Activated CD8-positive, alpha-beta memory T cell treated with anti-CD3 and anti-CD28 coated beads, Interleukin-2, amount 50 U/mL, for 1 hour (primary cell): Measurements from ENCODE around the gene FYN.

Experiments used
- DNase-seq: peaks from one replicate; pipeline ENCODE4 v3.0.0-alpha.2; 2020; ENCODE audit errors: extremely low read depth

The FYN gene

GRCh38 chr6:111880181-111880888, 7.1 kb upstream of the FYN start:
- DNase-seq, result no peak

DNA sequence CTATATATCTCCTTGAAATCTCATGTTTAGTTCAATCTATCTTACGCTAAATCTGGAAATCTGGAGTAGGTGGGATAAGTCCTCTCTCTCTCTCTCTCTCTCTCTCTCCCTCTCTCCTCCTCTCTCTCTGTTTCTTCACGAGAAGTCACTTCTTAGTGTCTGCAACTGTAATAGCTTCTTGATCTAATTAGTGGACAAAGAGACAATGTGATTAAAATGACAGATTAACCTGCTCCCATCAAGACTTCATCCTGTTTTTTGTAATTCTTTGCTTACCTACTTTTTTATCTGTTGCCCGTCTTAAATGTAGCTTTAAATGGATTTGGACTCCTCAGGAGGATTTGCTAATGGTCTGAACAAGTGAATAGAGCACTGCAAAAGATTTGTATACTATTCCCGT, 2.5 kb upstream of the FYN start:
- DNase-seq, result no peak

DNA sequence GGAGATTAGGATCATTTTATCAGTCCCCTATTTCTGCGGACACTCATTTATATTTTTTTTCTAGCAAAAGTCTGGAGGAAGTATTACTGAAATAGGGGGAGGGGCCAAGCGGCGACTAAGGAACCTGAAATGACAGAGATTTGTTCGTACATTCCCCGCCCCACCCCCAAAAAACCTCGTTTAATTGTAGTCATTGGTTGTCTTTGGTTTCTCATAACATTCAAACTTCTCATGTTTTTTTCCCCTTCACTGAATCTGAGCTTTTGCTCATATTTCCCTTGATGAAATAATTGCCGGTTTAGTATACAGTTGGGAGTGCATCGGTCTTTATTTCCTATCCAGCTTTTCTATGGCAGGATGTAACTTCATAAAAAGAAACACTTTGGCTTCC, 768 bp upstream of the FYN start:
- DNase-seq, result peak; percentile 54

DNA sequence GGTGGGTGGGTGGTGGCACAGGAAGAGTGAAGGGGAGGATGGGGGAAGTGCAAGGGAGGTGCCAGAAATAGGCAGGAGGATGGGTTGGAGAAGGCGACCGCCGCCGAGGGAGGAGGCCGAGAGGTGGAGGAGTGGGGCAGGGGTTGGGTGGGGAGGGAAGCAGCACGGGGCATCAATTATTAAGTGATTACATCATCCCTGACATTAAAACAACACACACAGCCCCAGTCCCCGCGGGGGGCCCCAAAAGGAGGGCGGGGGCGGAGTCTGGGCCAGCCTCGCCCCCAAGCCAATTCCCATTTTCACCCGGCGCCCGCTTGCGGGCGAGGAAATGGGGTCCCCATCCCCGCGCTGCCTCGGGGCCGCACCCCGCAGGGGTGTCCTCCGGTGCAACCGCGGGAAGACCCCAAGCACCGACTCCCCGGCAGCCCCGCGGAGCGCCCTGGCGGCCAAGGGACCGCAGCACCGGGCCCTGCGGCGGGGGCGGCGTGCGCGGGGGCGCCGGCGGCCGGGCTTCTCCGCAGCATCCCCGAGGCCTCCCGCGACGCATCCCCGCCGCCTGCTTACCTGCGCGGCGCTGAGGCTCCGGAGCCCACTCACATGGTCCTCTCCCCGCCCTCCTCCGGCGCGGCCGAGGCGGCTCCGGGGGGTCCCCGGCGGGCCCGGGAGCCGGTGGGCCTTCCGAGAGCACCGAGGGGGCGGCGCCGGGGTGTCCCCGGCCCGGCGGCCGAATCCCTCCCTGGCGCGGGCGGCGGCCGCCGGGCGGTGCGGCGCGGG, 663 bp downstream of the FYN start:
- peak; percentile 55 for DNase-seq

GRCh38 chr6:111871725-111872400, 1.4 kb downstream of the FYN start:
- no peak for DNase-seq

DNA sequence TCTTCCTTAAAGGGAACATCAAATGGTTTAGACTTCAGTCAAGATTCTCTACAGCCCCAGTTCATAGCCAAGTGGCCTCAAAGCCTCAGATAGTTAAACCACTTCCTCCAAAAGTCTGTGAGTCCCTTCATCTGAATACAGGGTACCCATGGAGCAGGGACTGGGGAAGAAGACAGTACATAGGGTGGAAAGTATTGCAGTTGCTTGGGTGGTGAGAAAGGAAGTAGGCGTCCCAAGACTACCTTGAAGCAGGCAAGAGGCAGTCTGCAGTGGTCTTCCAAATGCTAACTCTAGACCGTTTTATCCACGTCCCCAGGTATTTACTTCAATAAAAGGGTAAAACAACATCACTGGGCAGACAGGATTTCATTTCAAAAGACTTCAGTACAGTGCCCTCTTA, 2.0 kb downstream of the FYN start:
- peak; percentile 40 for DNase-seq

DNA sequence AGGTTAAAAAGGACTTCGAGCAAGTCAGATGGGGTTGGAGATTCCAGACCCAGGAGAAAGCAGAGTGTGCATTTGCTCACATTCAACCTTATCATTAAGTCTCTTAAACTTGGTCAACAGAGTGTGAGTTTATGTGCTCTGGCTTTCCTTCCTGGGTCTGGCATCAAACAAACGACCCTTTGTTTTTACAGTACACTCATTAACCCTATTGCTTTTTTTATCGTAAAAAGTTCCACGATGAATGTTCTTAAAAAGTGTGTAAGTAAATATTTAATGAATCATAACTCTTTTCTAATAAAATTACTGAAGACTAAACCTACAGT, 2.5 kb downstream of the FYN start:
- DNase-seq, result no peak

DNA sequence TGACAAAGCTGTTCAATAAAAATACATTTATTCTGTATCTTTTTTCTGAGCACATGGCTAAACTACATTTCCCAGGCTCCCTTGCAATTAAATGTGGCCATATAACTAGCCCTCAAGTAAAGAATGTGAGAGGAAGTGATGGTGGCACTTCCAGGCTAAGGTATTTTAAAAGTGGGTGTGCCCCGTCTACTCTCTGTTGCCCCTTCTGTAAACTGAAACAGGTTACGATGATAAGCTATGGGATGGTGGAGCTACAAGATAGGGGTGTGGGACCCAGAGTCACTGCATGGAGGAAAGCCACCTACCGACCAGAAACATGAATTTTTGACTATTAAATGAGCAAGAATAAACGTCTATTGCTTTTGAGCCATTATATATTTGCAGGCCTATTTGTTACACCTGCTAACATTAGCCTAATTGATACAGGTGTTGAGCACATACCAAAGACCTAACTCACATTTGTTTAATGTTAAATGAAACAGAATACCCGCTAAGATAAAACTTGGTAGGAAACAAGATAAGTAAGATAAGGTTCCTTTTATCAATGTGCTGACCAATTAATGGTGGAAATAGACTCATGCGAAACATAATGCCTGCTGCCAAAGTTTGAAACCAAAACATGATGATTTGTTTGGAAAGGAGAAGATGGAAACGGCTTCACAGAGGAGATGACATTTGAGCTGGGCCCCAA, 3.1 kb downstream of the FYN start:
- DNase-seq, result no peak

DNA sequence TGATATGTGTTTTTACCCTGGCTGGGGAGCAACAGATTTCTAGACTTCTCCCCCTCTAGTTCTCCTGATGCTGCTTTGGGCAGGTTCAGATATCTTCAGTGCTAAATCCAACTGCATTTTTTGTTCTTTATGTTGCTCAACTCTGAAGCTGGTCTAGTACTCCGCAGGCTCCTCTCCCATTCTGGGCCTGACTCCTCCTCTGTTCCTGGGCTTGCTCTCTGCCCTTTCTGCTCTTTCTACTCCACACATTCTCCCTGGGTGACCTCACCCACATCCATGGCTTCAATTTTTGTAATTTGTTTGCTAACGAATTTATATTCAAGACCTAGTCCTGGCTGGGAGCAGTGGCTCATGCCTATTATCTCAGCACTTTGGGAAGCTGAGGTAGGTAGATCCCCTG, 6.4 kb downstream of the FYN start:
- no peak for DNase-seq

GRCh38 chr6:111865909-111866546, 7.2 kb downstream of the FYN start:
- DNase-seq, result no peak

GRCh38 chr6:111865049-111865585, 8.1 kb downstream of the FYN start:
- no peak for DNase-seq

- no peak for DNase-seq
These were observed 8.9 kb downstream of the FYN start for GRCh38 chr6:111864138-111865048.

DNA sequence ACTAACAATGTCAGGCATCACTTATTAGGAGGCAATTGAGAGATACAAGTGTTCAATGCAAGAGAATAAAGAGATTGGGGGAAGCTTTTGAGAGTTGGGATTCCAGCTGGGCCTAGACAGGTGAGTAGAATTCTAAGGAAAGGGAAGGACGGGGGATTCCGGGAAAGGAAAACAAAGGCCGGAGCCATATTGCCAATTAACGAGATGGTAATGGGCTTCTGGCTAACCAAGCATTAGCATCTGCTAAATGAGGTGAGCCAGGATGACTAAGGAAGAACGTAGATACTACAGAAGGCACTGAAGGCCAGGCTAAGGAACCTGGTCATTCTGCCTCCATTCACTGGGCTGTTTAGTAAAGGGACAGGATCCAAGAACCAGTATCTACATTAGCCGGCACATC, 10.5 kb downstream of the FYN start:
- DNase-seq, result no peak

DNA sequence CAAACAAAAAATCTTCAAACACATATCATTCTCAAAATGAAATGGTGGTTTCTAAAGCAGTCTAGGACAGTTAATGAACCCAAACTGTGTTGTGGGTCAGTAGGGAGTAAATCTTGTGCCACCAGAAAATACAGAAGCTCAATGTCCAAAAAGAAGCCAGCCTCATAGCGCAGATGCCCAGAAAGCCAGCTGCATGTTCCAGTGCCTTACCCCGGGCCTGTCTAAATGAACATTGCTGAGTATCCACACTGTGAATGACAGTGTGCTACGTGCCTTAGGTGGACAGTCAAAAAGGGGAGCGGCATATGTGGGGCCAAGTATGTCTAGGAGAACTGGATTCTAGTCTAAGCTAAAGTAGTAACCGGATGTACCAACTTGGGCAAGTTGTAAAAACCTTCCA, 10.9 kb downstream of the FYN start:
- DNase-seq, result no peak

DNA sequence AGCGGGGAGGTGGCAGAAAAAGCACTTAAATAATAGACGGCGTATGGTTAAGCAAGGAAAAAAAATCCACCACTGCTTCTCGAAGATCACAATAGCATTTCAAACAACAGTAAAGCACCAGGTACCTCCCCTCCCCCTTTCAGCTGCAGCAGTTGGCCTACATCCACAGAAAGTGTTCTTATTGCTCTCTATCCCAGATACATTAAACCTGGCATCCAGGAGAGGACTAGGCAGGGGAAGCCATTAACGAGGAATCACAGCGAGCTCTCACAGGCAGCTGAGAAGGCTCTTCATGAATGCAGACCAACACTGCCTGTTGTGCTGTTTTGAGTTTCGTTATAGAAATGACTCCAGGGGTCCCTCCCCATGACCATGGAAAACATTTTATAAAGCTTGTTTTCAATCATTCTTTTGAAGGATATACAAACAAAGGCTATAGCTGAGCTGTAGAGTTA, 11.8 kb downstream of the FYN start:
- DNase-seq, result no peak

DNA sequence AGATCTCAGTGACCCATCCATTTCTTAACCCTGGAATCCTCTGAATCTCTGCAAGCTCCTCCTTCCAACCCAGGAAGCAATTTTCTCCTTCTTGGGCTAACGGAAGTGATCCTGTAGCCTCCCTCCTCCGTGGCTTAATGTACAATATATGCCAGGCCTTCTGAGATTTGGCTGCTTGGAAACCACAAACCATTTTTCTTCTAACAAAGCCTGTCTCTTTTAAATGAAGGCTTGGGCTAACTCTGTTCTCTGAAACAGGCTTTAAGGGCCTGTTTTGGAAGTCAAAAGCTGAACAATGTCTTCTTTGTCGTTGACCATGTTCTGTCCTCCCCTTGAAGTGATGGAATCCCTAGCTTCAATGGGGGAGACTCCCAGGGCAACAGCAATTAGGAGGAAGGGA, 14.9 kb downstream of the FYN start:
- DNase-seq, result no peak

DNA sequence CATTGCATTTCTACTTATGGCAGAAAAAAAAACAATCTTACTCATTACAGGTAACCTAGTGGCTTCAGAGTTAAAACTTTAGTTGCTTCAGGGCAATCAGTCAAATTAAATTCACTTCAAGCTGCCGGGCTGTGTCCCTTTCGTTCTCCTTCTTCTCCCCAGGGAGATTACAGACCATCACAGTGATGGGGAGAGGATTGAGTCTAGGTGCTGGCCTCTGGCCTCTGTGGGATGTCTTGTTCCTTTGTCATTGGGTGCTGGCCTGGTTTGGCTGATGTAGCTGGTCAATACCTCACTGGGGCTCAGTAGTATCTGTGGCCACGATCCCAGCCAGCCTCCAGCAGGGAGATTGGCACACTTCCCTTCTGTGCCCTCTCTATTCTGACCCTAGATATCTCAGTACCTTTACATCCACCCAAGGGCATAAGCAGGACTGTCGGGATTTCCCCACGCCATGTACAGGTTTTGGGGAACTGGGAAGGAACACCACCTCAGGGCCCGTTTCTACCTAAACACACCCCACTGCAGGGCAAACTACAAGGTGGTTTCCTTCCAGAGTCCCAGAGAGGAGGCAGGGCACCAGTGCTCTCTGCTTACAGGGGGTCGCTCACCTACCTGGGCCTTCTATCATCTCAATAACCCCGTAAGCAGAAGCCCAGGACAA, 15.4 kb downstream of the FYN start:
- no peak for DNase-seq

- DNase-seq, result no peak
These were observed 17.5 kb downstream of the FYN start for GRCh38 chr6:111855753-111856152.

GRCh38 chr6:111854683-111855082, 18.6 kb downstream of the FYN start:
- DNase-seq, result no peak

- DNase-seq, result no peak
These were observed 20.5 kb downstream of the FYN start for GRCh38 chr6:111852725-111853124.
